GM12865 (cell line): Measurements from ENCODE around the gene TMEM266.

ENCODE experiments used
- DNase-seq: peaks from one replicate; pipeline ENCODE4 v3.0.0; 2010; ENCODE audit warnings: low read depth
- H3K4me3 ChIP-seq: 2 replicates; pipeline ENCODE4 v1.5.1; 2011; ENCODE audit warnings: mild to moderate bottlenecking, low read depth, low read length, control low read depth
- TF ChIP-seq, protein P1 (sequence below): IDR thresholded peaks from 2 replicates; pipeline ENCODE4 v1.5.1; 2011; ENCODE audit warnings: low read length, control low read depth, low read depth, inconsistent platforms; ENCODE audit not compliant: insufficient read depth; ENCODE audit errors: missing control alignments

The TMEM266 gene

DNA sequence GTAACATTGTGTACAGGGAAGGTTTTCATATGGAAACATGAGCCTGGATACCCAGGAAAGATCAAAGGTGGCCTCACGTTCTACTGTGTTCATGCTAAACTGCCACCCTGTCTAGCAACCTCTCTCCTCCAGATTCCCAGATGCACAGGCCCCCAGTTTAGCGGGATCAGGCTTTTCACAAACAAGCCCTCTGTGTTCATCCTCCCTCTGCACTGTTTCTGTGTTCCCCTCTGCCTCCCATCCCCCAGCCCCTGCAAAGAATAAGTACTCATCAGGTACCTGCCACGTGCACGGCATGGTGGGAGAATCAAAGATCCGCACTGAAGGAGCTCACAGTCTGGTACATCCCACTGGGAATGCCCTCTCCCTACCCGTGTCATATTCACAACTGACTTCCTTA lies 46.1 kb downstream of the TMEM266 start:
- TF ChIP-seq, protein P1, sequence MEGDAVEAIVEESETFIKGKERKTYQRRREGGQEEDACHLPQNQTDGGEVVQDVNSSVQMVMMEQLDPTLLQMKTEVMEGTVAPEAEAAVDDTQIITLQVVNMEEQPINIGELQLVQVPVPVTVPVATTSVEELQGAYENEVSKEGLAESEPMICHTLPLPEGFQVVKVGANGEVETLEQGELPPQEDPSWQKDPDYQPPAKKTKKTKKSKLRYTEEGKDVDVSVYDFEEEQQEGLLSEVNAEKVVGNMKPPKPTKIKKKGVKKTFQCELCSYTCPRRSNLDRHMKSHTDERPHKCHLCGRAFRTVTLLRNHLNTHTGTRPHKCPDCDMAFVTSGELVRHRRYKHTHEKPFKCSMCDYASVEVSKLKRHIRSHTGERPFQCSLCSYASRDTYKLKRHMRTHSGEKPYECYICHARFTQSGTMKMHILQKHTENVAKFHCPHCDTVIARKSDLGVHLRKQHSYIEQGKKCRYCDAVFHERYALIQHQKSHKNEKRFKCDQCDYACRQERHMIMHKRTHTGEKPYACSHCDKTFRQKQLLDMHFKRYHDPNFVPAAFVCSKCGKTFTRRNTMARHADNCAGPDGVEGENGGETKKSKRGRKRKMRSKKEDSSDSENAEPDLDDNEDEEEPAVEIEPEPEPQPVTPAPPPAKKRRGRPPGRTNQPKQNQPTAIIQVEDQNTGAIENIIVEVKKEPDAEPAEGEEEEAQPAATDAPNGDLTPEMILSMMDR, result no peak

GRCh38 chr15:76107169-76107568 lies 47.4 kb downstream of the TMEM266 start:
- TF ChIP-seq, protein P1, result no peak
- no peak for DNase-seq
- H3K4me3 ChIP-seq, result no peak overlapping the region

More for the DNA sequence above, 46.1 kb downstream of the TMEM266 start:
- no peak overlapping the region for H3K4me3 ChIP-seq
- DNase-seq, result no peak

DNA sequence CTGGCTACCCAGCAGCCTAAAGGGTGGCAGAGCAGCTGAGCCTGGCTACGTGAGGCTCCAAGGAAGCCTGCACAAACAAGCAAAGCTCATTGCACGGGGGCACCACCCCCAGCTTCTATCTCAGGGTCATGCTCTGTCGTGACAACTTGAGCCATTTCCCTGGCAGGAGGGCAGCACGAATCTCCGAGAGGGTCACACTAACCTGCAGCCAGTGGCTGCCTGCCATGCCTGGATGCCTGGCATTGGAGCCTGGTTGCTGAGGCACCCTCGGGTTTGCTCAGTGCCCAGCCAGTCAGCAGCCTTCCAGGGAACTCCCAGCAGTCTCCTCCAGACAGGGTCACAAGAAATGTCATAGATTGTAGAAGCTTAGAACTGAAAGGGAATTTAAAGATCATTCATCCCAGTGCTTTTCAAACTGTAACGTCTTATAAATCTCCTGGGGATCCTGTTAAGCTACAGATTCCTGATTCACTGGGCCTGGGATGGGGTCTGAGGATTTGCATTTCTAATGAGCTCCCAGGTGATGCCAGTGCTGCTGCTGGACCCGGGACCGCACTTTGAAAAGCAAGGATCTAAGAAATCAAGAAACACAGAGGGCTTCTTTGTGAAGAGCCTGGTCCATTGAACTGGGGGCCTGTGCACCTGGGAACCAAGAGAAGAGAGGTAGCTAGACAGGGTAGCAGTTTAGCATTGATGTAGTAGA lies 48.4 kb downstream of the TMEM266 start:
- TF ChIP-seq, protein P1, result no peak
- no peak overlapping the region for H3K4me3 ChIP-seq
- DNase-seq, result no peak

DNA sequence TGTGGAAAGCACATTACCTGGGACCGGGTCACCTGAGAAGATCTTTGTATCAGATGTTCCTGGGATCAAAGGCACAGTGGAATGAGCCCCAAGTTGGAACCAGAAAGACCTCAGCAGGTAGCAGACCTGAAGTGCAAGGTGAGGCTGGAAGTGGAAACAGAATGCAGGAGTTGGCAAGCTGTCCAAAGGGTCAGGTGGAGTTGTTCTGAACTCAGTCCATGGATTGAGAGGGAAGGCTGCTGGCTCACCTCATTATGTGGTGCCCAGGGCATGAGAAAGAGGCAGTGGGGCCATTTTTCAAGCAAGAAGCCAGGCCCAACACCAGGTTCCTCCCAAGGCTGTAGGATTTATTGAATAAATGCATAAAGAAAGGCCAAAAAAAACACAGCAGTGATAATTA lies 49.3 kb downstream of the TMEM266 start:
- TF ChIP-seq, protein P1, result no peak
- no peak for DNase-seq

GRCh38 chr15:76114561-76114960 lies 54.8 kb downstream of the TMEM266 start:
- TF ChIP-seq, protein P1, result no peak
- DNase-seq, result no peak
- H3K4me3 ChIP-seq, result no peak overlapping the region

More for the DNA sequence above, 49.3 kb downstream of the TMEM266 start:
- H3K4me3 ChIP-seq, result no peak overlapping the region

GRCh38 chr15:76116138-76116885 lies 56.5 kb downstream of the TMEM266 start:
- TF ChIP-seq, protein P1, result no peak
- no peak overlapping the region for H3K4me3 ChIP-seq
- DNase-seq, result no peak

- TF ChIP-seq, protein P1, result no peak
- no peak overlapping the region for H3K4me3 ChIP-seq
- DNase-seq, result no peak
Measured at GRCh38 chr15:76117181-76117580, 57.4 kb downstream of the TMEM266 start.
